Measurements from ENCODE around the gene TMEM184B.

The TMEM184B gene

DNA sequence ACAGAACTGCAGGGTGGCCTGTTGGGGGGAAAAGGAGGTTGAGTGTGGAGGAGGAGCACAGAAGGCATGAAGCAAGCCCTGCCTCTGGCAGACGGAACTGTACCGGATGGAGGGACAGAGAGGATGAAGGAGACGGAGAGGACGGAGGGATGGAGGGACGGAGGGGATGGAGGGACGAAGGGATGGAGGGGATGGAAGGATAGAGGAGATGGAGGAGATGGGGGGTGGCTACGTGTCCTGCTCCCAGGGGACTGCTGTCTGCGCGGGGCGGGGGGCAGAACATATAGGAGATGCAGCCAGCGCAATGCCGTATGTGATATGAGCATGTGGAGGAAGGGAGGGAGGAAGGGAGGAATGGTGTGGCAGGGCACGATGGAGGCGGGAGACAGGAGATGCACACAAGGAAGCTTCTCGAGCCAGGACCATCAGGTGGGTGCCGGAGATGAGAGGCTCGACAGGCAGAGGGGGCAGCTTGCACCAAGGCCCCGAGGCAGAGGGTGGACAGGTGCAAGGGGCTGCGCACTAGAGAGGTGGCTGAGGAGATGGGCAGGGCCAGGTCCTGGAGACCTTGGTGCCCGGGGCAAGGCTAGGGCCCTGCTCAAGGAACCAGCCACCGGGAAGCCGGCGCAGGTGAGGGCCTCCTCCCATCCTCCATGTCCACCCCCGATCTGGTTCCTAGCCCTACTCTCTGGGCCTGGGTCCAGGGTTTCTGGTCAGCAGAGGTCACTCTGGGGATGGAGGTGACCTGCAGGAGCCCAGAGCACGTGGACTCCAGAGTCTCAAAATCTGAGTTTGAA, 45.8 kb downstream of the TMEM184B start:
- DNase-seq (ENCODE audit: low read depth in 2 of 2): no peak

DNA sequence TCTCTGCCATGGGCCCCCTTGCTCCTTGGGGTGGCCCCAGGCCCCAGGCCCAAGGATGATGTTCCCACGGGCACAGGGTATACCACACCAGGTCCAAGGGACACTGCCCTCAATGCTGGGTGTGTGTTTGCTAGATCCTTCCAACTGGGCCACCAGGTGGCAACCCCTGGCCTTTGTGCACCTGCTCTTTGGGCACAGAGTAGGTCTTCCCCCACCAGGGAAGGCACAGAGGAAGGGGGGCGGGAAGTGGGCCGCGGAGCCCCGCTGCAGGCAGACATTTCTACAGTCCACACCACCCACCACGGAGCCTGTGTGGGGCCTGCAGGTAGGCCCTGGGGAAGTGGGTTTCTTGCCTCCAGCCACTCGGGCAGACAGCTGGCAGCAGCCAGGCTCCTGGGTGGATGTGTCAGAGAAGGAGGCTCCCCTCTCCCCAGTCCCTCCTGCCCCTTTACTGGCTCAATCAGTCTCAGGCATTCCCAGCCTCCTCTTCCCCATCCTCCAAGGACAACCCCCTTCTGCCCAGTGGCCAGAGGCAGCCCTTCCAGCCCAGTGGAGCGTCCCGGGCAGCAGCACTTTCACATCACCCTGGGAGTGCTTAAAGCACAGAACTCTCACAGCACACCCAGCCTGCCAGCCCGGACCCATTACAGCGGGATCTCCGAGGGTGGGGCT, 49.4 kb downstream of the TMEM184B start:
- no peak for DNase-seq (ENCODE audit: low read depth in 2 of 2)

DNA sequence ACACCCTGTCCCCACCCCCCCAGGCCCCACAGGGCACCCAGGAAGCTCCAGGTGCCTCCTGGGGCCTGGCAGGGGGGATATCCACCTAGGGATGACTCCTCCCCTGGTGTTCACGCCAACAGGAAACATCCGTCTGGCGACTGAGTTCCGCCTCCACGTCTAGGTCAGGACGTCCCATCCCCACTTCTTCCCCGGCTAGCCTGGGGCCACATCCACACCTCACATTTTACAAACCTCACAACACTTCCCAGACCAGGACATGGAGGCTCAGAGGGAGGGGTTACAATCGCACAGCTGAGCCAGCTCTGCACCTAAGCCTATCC, 50.1 kb downstream of the TMEM184B start:
- DNase-seq (ENCODE audit: low read depth in 2 of 2): no peak

DNA sequence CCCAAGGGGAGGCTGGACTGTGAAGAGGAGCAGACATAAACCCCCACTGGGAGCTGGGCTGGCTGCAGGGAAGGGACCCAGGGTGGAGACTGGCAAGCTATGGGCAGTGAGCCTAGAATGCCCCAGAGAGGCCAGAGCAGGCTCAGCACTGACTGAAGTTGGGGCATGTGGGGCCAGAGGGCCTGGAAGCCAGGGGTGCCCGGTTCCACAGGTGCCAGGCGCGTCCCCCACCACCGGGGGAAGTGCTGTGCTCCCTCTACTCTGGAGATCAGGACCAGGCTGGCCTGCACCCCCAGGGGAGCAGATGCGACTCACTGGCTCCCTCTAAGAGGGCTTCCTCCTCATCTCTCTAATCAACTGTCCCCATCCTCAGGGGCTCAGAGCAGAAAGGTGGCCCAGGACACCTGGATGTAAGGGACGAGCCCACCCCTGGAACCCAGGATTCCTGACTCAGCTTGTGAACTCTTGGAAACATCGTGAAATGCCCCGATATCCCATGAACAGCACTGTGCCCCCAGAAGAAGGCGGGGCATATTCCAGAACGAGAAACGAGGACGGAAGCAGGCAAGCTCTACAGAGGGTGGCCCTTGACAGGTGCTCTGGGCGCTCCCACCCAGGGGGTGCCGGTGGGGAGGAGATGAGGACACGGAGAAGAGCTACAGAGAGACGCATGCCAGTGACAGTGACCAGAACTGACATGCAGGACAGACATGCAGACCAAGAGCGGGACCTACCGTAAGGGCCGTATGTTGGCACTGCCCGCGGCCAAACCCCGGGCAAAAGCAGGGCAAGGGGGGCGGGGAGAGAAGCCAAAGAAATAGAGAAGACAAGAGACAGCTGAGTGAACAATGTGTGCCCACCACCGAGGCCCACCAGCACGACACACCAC, 50.7 kb downstream of the TMEM184B start:
- no peak for DNase-seq (ENCODE audit: low read depth in 2 of 2)

DNA sequence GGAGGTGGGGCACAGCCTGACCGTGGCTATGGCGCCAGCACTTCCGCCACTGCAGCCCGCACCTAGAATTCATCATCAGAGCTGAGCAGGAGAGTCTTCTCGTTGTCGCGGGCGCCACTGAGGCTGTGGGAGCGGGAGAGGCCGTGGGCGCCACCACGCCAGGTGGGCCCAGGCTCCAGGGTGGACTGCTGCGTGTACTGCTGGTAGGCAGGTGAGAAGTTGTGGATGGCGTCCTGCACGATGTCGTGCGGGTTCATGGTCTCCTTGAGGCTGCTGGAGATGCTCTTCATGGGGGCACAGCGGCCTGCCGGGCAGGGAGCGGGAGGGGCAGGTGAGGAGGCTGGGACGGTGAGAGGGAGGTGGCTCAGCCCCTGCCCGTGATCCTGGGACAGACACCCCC, 51.4 kb downstream of the TMEM184B start:
- DNase-seq (ENCODE audit: low read depth in 2 of 2): no peak

DNA sequence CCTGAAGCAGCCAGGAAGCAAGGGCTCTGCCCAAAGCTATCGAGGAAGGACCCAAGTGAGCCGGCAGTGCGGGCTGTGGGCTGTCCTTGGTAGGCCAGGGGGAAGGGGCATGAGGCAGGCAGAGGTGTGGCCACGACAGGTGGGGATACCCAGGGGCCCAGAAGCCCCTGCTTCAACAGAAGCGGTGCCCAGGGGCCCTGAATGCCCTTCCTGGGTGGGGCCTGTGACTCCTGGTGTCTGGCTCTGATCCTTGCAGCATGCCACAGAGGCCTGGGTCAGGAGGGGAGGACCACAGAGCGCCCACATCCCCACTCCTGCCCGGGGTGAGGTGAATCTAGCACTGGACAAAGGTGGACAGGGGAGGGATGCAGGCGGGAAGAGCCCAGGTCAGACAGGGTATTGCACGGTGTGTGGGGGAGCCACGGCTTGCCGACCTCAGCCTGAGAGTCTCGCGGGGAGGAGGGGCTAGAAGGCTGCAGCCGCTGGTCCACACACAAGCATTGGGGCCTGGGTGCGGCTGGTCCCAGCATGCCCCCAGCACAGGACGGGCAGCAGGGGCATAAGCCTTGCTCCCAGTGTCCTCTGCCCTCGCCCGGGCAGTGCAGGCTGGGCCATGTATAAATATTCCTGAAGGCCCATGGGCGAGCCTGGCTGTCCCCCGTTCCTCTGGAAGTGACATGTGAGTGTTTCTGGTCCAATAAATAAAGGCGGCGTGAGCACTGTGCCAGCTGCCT, 52.0 kb downstream of the TMEM184B start:
- DNase-seq (ENCODE audit: low read depth in 2 of 2): no peak

DNA sequence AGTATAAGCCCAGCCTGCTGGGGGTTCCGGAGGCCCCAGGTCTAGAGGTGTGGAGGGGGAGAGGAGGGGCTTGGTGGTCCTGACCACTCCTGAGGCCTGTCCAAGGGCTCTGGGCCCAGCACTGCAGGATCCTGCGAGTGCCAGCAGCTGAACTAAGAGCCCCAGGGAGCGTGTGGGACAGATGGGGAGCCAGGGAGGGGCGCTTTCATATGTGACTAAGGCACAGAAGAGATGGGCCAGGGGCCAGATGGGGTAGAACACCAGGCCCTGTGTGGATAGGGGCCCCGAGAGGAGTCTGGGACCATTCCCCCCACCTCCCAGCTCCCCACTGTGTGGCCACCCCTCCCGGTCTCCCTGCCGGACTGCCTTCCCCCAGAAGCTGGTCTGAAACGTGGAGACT, 52.6 kb downstream of the TMEM184B start:
- DNase-seq (ENCODE audit: low read depth in 2 of 2): no peak

DNA sequence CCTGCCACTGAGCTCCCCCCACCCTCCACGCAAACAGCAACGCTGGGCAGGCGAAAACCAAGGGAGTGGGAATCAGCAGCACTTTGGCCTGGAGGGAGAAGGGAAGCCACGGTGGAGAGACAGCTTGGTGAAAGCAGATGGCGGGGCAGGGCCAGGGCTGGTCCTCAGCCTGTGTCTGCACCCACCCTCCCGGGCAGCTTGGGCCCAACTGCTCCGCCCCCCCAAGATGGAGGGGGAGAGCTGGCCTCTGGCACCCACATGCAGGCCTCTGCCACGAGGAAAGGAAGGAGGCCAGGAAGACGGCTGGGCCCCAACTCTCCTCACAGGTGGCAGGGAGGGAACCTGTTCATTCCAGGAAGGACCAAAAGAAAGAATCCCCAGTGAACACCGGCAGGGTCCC, 53.2 kb downstream of the TMEM184B start:
- DNase-seq (ENCODE audit: low read depth in 2 of 2): no peak

DNA sequence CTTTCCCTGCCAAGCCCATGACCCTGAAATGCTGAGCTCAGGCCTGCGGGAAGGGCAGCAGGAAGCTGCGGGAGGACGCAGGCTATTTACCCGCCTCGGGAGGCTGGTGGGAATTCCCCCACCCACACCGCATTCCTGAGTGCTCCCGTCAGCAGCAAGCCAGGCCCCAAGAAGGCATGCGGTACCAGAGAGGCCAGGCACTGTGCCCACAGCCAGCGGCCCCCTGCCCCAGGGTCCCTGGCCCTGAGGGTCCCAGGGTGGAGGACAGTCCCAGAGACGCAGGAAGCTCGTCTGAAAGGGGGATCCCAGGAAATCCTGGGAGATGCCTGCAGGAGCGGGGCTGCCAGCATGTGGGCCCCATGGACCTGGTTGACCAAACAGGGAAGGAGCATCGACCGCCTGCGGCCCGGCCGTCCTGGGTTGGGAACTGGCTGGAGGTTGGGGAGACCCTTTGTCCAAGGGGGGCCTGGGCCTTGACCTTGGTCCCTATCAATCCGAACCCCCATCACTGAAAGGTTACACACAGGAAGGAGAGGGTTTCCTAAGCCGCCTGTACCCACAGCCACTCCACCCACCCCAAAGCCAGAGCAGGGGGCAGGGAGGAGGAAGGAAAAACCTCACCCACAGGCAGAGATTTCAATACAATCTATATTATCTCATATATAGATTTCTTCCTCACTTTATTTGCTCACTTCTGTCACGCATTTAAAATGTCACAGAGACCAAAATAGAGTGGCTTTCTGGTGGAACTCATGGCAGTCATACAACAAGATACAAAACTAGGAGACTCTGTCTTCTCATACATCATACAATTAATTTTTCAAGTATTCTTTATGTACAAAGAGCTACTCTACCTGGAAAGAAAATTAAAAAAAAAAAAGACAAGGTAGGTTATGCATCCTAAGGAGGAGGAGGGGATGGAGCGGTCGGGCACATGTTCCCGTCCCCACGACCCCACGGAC, 53.9 kb downstream of the TMEM184B start:
- DNase-seq (ENCODE audit: low read depth in 2 of 2): no peak

DNA sequence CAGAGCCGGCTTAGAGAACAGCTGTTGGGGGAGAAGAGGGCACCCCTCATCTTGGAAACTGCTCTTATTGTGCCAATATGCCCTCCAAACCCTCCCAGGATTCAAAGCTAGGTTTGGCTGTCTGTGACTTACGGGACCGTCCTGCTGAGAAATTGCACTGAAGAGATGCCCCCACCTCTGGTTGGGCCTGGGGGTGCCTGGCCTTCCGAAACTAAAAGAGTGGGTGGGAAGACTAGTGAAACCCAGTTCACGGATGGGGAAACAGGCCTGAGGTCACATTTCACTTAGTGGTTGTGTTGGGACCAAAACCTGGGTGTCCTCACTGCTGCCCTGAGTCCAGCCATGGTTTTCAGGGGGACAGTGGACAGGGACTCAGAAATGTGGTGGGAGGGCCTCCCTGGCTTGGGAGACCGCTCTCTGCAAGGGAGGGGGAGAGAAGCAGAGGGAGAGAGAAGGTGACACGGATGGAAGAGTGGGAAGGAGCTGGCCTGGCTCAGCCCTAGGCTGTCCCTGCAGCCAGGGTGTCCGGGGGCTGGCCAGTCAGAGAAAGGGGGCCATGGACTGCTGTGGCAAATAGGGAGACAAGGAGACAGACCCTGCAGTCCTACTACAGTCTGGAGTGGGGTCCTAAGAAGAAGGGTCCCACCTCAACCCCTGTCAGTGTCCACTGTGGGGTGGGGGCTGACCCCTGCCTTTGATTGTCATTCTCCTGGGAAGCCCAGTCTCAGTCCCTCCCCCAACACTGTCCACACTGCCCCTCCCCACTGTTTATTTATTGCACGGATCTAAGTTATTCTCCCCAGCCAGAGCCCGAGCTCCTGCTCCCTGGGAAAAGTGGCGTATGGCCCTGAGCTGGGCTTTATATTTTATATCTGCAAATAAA, 57.4 kb downstream of the TMEM184B start:
- DNase-seq (ENCODE audit: low read depth in 2 of 2): no peak

DNA sequence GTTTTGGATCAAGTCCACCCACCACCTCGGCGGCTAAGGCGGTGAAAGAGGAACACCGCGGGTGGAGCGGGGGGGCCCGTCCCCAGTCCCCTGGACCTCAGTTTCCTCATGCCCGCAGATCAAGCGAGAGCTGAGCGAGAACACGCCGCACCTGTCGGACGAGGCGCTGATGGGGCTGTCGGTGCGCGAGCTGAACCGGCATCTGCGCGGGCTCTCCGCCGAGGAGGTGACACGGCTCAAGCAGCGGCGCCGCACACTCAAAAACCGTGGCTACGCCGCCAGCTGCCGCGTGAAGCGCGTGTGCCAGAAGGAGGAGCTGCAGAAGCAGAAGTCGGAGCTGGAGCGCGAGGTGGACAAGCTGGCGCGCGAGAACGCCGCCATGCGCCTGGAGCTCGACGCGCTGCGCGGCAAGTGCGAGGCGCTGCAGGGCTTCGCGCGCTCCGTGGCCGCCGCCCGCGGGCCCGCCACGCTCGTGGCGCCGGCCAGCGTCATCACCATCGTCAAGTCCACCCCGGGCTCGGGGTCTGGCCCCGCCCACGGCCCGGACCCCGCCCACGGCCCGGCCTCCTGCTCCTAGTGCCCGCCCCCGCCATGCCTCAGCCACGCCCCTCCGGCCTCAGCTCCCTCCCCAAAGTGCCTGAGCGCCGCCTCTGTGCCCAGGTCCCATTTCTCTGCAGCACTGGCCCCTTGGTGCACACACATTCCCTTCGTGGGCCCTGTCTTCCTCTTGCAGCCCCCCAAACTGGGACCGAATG, 58.3 kb downstream of the TMEM184B start:
- DNase-seq (ENCODE audit: low read depth in 2 of 2): peak; percentile 40 to 59

DNA sequence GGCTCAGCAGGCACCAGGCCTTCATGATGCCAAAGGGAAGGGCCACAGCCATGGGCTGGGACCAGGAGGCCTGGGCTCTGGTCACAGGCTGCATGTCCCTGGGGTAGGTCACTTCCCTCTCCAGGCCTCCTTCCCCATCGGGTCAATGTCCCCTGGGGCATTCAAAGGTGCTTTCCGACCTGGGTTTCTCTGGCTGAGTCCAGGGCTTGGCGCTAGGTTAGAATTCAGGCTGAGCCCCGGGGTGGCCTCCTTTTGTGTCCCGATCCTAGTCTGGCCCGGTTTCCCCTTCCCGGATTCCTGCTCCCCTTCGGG, 58.9 kb downstream of the TMEM184B start:
- DNase-seq (ENCODE audit: low read depth in 2 of 2): no peak

DNA sequence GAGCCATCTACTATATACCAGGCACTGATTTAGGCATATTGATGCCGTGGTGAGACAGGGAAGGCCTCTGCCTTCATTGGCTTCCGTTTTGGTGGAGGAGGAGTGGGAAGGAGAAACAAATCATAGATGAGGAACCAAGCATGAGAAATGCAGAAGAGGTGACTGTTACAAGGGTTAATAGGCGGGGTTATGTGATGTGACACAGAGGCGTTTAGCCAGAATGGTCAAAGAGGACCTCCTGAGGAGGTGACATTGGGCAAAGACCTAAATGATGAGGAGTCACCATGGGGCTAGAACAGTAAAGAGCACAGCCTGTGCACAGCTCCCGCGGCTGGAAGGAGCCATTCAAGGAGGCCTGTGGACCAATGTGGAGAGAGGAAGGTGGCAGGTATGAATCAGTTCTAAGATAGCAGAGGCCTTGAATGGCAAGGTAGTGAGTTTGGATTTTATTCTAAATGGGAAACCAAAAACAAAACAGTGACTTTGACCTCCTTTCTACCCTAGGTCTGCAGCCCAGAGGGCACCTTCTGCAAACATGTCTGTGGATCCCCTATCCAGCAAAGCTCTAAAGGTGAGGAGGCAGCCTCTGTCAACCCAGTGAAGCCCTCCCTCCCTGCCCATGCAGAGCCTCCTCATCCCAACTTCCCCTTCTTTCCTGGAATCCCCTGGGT, 59.4 kb downstream of the TMEM184B start:
- DNase-seq (ENCODE audit: low read depth in 2 of 2): no peak

DNA sequence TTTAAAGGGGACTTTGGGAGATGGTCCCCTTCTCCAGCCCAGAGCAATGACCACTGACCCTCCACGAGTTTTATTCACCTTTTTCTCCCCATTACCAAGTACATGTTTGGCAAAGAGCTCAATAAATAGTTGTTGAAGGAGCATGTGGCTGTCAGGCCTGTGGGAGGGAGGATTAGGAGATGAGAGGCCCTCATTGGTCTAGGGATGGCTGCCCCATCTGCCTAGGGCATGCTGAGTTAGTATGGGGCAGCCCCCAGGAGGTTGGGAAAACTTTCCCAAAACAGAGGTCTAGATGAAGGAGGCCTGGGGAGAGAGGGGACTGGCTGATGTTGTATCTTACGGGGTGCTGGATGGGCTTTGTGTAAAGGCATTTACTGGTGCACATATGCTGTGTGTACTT, 60.4 kb downstream of the TMEM184B start:
- no peak for DNase-seq (ENCODE audit: low read depth in 2 of 2)

DNA sequence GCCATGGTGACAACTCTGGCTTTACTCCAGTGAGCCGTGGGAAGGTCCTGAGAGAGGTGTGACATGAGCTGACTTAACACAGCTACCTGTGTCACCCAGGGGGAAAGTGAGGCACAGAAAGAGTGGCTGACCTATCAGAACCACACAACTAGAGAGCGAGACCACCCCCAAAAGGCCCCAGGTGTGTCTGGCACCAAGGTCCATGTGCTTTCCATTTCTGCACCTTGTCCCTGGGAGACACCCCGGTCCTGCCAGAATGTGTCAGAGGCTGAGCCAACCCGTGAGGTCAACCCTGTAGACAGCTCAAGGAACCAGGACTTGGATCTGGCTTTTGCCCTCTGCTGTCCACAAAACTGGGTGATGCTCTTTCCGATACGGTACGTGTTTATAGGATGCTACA, 61.3 kb downstream of the TMEM184B start:
- no peak for DNase-seq (ENCODE audit: low read depth in 2 of 2)

DNA sequence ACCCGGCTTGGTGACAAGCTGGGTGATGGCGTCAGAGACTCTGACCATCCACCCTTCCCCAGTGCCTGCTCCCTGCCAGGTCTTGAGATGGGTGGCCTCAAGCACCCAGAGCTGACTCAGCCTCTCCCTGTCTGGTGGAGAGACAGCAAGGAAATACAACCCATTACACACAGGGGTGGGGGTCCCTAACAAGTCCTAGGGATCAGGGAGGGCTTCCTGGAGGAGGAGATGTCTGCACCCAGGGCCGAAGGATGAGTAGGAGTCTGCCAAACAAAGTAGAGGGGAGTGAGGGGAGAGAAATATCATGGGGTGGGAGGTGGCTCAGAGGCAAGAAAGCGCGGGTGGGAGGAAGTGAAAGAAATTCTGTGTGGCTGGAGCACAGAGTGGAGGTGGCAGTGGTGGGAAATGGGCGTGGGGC, 64.2 kb downstream of the TMEM184B start:
- DNase-seq (ENCODE audit: low read depth in 2 of 2): no peak

DNA sequence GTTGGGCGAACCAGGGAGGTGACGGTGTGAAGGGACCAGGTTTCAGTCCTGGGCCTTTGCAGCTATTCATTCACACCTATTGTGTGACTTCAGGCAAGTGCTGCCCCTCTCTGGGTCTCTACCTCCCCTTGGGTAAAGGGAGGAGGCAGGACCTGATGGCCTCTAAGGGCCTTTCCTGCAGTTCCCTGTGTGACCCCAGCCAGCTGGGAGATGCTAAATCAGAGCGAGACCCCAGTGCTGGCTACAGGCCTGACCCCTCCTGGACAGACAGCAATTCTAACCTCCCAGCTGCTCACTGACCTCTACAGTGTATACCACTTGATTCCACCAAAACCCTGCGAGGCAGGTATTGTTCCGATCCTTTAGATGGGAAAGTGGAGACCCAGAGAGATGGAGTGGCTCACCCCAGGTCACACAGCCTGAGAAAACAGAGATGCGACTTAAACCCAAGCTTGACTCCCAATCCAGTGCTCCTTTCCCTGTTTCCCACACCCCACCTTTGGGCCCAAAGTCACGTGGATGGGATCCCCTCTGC, 64.8 kb downstream of the TMEM184B start:
- no peak for DNase-seq (ENCODE audit: low read depth in 2 of 2)
